GM20000 (cell line): ENCODE measurements around the gene CDH13.

ENCODE experiments used
- DNase-seq: peaks from one replicate; pipeline ENCODE4 v3.0.0; 2012; ENCODE audit warnings: low spot score
- TF ChIP-seq, protein P1 (sequence below): IDR thresholded peaks from 2 replicates; pipeline ENCODE4 v1.5.1; 2012; ENCODE audit warnings: mild to moderate bottlenecking, control low read depth; ENCODE audit errors: extremely low read depth, missing control alignments

CDH13 gene

DNA sequence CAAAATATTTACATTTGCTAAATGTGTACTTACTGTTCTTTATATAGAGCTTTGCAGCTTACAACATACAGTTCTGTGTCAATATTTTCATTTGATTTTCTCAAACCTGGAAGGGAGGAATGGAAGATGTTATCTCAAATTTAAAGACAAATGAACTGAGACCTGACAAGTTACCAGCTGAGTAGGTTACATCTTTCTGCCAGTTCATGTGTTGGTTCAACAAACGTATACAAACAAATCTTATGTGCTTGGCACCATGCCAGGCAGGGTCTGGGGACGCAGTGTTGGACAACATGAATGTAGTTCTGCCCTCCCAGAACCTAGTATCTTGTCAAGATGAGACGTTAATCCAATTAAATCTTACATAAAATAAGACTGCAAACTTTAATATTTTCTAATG is 673.6 kb downstream of the CDH13 start:
- DNase-seq = no peak
- TF ChIP-seq, protein P1, sequence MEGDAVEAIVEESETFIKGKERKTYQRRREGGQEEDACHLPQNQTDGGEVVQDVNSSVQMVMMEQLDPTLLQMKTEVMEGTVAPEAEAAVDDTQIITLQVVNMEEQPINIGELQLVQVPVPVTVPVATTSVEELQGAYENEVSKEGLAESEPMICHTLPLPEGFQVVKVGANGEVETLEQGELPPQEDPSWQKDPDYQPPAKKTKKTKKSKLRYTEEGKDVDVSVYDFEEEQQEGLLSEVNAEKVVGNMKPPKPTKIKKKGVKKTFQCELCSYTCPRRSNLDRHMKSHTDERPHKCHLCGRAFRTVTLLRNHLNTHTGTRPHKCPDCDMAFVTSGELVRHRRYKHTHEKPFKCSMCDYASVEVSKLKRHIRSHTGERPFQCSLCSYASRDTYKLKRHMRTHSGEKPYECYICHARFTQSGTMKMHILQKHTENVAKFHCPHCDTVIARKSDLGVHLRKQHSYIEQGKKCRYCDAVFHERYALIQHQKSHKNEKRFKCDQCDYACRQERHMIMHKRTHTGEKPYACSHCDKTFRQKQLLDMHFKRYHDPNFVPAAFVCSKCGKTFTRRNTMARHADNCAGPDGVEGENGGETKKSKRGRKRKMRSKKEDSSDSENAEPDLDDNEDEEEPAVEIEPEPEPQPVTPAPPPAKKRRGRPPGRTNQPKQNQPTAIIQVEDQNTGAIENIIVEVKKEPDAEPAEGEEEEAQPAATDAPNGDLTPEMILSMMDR = no peak

DNA sequence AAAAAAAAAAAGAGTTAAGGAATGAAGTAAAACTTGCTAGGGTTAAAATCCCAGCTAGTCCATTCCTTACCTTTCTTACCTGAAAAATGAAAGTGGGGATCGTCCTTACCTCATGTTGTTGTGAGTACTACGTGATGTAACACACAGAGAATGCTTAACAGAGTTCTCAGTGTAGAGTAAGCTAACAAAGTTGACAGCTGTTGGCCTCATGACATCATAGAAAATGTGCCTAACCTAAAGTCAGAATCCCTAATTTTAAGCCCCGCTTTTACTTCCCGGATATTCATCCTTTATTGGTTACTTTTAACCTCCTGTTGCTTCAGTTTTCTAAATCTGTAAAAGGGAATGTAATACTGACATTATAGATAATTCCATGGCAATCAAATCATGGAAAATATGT is 675.2 kb downstream of the CDH13 start:
- DNase-seq = no peak
- TF ChIP-seq, protein P1 = no peak

DNA sequence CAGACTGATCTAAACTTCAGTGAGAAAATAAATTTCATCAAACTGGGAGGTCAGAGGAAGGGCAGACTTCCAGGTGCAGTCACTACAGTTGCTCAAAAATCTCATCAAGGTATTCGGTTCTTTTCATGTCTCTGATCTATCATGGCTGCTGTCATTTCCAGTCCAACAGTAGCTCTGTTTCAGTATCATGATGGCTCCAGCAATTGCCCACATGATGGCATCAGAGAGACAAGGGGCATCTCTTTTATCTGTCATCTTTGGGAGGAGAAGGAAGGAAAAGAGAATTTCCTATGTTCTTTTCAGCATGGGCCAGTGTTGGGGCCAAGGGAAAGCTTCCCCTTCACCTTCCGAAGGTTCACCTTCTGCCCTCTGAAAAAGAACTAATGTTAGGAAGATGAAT is 676.1 kb downstream of the CDH13 start:
- DNase-seq = no peak
- TF ChIP-seq, protein P1 = no peak

DNA sequence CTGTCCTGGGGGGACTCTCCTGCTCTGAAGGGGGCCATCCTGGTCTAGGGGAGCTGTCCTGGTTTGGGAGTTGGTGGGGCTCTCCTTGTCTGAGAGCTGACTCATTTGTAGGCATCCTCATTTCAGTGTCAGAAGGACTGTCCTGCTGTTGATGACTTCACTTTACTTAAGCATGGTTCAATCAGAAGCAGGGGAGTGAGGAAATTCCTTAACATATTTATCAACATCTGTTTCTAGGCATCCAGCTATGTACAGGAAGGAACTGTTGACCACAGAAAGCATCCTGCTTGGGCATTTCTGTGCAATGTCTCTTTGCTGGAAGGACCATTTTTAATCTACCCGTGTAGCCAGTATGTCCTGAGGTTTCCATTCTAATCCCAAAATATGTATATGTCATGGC is 678.3 kb downstream of the CDH13 start:
- TF ChIP-seq, protein P1 = no peak
- no peak for DNase-seq

DNA sequence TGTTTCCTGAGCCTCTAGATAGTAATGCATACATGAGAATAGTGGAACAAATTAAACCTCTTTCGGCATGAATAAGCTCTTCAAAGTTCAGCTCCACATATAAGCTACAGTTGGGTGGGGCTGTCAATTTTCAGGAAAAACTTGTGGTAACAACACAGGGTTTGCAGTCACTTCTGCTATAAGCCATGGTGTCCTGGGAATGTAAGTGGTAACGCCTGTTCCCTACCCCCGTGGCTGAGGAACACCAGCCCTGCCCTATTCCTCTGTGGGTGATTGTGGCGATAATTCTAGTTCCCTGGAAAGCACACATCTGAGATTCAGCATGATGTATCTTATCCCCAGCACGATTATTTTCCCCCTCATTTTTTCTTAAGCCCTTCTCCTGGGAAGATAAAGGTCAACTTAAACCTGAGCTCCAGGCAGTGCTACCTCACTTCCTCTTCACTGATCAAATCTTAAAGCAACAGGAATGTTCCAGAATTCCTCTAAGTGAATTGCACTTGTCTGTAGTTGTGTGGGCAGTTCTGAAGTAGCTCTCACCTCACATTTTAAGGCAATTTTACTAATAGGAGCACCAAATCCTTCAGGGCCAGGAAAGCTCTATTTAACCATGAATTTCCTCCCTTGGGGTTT is 680.3 kb downstream of the CDH13 start:
- no peak for DNase-seq
- TF ChIP-seq, protein P1 = no peak

DNA sequence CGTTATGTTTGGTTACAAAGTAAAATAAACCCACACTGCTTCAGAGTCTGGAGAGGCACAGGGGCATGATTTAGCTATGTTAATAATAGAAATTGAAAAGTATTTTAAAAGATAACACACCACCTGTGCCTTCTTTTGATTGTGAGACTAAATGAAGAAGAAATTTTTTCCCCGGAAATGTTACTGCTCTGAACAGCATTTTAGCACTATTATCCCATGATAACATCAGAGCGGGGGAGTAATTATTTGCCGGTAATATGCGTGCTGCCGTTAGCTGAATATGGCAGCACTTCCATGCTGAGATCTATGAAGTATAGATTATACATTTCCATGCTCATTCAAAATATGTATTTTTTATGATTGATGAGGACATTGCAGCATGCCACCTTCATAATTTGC is 680.8 kb downstream of the CDH13 start:
- no peak for DNase-seq
- TF ChIP-seq, protein P1 = no peak

DNA sequence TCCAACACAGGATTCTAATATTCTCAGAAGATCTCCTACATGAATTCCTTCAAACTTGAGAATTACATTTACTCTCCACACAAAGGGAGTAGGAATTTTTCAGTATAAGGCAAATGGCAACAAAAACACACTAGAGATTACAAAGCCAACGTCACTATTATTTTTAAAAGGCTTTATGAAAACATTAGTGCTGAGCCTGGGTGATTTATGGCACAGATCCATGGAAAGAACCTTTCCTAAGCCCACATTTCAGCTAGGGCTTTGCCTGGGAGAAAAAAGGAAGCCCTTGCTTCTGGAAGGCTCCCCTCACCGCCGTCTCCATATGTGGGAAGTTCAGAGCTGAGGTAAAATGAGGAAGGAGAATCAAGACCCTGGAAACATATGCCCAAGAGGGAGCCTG is 681.6 kb downstream of the CDH13 start:
- TF ChIP-seq, protein P1 = no peak
- no peak for DNase-seq
